TTC549 (cell line): ENCODE results near the gene ATP8B3.

Experiments
- FAIRE-seq: peaks from 2 replicates; lab custom pipeline; 2012; peaks lifted over from hg19 to GRCh38; lab: Jason Lieb, UNC

The ATP8B3 gene

GRCh38 chr19:1739960-1740629 is 72.0 kb downstream of the ATP8B3 start:
- no peak for FAIRE-seq

DNA sequence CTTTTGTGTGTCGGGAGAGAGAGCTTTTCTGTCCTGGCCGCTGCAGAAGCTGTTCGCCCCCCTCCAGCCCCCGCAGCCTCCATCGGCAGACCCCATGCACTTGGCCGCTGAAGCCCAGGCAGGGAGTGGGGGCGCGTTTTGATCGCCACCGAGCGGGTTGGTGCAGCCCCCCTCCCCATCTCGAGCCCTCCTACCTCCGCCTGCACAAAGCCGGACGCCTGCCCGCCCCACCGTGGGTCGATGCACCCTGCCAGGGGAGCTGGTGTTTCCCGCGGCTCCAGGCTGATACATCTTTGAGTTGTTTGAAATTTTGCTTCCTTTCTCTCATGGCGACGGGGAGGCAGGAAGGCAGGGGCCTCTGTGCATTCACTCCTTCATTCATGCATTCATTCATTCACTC is 75.1 kb downstream of the ATP8B3 start:
- FAIRE-seq: no peak

GRCh38 chr19:1736280-1736679 is 75.8 kb downstream of the ATP8B3 start:
- FAIRE-seq: no peak

- no peak for FAIRE-seq
These were observed 77.6 kb downstream of the ATP8B3 start for GRCh38 chr19:1734321-1734966.
